T-helper 9 cell (primary cell): ENCODE data around the gene BBC3.

ENCODE experiments used
- DNase-seq: peaks from one replicate; pipeline ENCODE4 v3.0.0-alpha.2; 2020

The BBC3 gene

GRCh38 chr19:47230054-47230920, 712 bp downstream of the BBC3 start:
- DNase-seq: peak; percentile 85

GRCh38 chr19:47229676-47230053, 1.3 kb downstream of the BBC3 start:
- DNase-seq: no peak

GRCh38 chr19:47228937-47229675, 1.9 kb downstream of the BBC3 start:
- peak; percentile 29 for DNase-seq

GRCh38 chr19:47228168-47228936, 2.6 kb downstream of the BBC3 start:
- peak; percentile 36 for DNase-seq

- peak; percentile 30 for DNase-seq
Measured at GRCh38 chr19:47227352-47228167, 3.4 kb downstream of the BBC3 start.

DNA sequence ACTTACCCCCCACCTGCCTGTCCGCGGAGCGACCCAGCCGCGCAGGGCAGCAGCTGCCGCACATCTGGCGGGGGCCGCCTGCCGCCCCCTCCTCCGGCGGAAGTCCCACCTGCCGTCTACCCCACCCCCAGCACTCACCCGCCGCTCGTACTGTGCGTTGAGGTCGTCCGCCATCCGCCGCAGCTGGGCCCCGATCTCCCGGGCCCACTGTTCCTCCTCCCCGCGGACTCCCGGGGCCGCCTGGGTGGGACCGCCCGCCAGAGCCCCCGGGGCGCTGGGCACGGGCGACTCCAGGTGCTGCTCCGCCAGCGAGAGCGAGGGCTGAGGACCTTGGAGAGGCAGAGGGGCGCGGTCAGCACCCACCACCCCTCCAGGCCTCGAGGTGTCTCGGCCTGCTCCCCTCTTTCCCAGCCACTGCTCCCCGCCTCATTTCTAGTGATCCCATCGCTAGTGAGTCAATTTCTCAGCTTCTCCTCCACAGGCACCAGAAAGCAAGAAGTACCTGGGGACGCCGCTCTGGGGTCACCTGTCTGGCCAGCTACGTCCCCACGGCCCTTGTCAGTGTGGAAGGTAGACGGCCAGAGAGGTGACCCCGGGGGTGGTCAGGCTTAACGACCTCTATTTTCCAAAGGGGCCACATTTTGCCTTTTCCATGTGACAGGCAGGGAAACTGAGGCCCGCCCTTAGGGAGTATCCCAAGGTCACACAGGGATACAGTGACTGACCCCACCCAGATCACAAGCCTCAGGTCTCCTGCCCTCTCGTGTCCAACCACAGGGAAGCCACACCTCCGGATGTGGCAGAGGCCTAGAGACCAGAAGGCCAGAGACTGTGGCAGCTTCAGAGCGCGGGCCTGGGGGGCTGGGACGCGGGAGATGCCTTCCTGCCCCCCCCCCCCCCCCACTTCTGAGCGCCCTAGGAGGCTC, 4.3 kb downstream of the BBC3 start:
- peak; percentile 32 for DNase-seq

DNA sequence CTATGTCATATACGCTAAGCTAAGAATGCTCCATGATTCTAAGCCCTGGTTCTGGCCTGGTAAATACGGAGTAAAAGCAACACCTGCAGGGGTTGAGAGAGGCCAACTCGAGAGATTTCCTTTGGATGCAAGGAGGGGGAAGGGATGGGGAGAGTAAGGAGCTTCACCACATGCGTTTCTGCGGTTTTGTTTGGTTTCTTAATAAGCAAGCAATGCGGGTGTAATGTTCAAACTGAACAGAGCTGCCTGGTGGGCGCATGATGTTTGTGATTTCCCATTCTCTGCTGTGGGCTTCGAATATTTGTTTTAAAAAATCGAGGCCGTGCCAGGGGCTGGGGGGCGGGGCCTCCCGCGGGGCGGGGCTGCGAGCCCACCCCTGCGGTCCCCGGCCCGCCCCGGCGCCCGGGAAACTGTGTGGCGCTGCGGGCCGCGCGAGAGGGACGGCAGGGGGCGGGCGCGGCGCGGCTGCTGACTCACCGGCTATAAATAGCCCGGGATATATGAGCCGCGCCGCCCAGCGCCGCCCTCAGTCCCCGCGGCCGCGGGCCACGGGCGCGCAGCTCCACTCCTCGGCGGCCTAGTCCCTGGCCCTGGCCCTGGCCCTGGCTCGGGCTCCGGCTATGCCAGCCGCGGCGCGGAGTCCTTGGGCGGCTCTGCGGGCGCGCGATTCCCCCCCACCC, 5.1 kb downstream of the BBC3 start:
- DNase-seq: peak; percentile 86

GRCh38 chr19:47221890-47222289, 9.1 kb downstream of the BBC3 start:
- DNase-seq: no peak

- DNase-seq: no peak
Measured at GRCh38 chr19:47221080-47221841, 9.7 kb downstream of the BBC3 start.

DNA sequence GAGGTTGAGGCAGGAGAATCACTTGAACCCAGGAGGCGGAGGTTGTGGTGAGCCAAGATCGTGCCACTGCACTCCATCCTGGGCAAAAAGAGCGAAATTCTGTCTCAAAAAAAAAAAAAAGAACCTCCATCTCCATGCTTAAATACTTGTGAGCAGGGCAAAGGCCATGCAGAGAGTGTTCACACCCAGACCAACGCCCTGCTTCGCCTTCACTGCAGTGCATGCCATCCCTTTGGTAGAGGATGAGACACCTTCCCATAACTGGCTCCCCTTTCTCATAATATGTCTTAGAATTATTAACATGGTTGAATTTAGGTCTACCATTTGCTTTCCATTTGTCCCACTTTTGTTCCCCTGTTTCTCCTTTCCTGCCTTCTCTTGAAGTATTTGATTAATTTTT, 15.4 kb downstream of the BBC3 start:
- no peak for DNase-seq

GRCh38 chr19:47210689-47211316, 20.2 kb downstream of the BBC3 start:
- peak; percentile 79 for DNase-seq

DNA sequence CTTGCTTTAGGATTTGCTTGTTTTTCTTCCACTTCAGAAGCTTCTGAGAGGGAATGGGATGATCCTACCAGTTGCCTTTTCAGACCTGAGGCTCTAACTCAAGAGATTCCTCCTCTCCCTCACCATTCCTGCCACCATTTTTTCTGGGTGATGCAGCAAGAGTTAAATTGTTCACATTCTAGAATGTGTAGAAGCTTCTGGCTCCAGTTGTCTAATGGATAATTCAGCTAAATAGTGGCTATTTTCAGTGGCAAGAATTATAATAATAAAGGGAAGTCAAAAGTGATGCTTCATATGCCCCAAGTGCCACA, 20.9 kb downstream of the BBC3 start:
- DNase-seq: no peak

GRCh38 chr19:47209319-47210179, 21.4 kb downstream of the BBC3 start:
- DNase-seq: no peak

DNA sequence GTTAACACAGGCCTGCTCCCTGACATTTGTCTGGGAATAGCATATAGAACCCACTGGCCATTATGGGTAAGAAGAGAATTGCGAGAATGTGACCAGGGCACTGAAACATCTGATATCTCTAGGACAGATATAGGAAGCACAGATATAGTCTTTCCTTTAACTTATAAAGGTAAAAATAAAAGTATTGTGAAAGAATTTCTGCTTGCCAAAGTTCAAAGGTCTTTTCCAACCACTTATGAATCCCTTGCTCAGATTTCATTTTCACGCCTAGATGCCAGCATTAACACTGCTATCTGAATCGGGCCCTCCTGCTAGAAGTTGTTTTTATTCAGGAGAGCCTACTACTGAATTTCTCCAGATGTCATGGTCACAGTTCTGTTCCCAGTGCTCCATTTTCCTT, 27.7 kb downstream of the BBC3 start:
- DNase-seq: no peak

DNA sequence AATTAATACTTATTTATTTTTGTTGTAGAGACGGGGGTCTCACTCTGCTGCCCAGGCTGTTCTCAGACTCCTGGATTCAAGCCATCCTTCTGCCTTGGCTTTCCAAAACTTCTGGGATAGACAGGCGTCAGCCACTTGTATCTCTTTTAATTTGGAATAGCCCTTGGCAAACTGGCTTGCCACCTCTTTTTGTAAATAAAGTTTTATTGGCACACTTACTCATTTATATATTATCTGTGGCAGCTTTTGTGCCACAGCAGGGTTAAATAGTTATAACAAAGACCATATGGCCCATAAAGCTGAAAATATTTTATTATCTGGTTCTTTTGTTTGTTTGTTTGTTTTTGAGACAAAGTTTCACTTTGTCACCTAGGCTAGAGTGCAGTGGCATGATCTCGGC, 30.5 kb downstream of the BBC3 start:
- DNase-seq: no peak

DNA sequence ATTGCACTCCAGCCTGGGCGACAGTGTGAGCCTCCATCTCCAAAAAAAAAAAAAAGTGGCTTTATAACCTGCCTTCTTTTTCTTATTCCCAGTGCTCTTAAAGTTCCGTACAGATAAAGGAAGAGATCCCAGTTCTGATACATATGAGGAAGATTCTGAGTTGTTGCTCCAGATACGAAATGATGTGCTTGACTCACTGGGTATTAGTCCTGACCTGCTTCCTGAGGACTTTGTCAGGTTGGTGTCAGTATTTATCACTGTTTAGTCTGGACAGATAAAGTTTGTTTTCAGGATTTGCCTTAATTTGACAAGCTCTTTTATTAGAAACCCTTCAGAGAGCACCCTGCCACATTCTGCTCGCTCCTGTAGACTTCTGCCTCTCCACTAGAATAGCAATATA, 33.9 kb downstream of the BBC3 start:
- no peak for DNase-seq

- DNase-seq: no peak
Measured at GRCh38 chr19:47195434-47195833, 35.6 kb downstream of the BBC3 start.

DNA sequence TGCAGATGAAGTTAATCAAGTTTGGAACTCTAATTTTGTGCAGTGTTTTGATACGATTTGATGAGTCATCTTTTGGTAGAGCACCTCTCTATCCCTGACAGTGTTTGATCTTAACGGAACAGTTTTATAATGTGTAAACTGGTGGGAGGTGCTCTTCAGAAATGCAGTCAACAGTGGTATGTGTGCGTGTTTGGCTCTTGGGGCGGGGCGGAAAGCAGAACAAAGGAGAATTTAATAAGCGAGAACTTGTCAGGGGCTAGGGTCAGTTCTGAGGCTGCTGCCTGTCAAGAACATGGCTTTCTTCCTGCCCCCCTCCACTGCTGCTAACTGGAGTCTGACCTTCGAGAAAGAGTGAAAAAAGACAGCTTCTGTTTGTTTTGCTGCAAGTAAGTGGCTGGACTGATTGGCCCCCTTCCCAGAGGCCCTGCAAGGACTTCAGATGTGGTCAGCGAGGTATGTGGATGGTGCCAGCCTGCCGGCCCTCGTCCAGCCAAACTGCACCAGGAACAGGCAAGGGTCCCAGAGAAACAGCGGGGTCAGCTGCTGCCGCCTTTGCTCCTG, 40.8 kb downstream of the BBC3 start:
- DNase-seq: no peak
